SK-N-SH treated with all-trans-retinoic acid at 6 μM for 48 hours (cell line): Measurements from ENCODE around the gene CRYBG1.

ENCODE experiments used
- ATAC-seq: fragments of 200-7000 bp; cut with Tn5 transposase; 3 replicates; pipeline ENCODE4 v1.9.1; 2020; ENCODE audit warnings: mild to moderate bottlenecking, moderate library complexity
- ARNTL ChIP-seq: fragments of 450-650 bp; formaldehyde crosslinking; IDR thresholded peaks from 2 replicates; pipeline ENCODE4 v1.5.0; 2020; ENCODE audit warnings: low read depth, mild to moderate bottlenecking, moderate library complexity, borderline replicate concordance
- BACH2 ChIP-seq: fragments of 250-450 bp; sonication (Bioruptor Pico); IDR thresholded peaks from 2 replicates; pipeline ENCODE4 v1.9.0; 2021; ENCODE audit warnings: mild to moderate bottlenecking, borderline replicate concordance
- CSDC2 ChIP-seq: fragments of 250-450 bp; sonication (Bioruptor Pico); IDR thresholded peaks from 2 replicates; pipeline ENCODE4 v1.5.0; 2020; ENCODE audit warnings: mild to moderate bottlenecking, moderate library complexity
- ESRRG ChIP-seq: fragments of 250-450 bp; sonication (Bioruptor Pico); IDR thresholded peaks from 2 replicates; pipeline ENCODE4 v1.6.1; 2021; ENCODE audit warnings: mild to moderate bottlenecking
- GLIS3 ChIP-seq: fragments of 250-450 bp; sonication (Bioruptor Pico); IDR thresholded peaks from 2 replicates; pipeline ENCODE4 v1.5.0; 2020; ENCODE audit warnings: mild to moderate bottlenecking, moderate library complexity
- ISL1 ChIP-seq: fragments of 250-450 bp; sonication (Bioruptor Pico); IDR thresholded peaks from 2 replicates; pipeline ENCODE4 v2.1.2; 2022; ENCODE audit warnings: mild to moderate bottlenecking, moderate library complexity
- OSR1 ChIP-seq: fragments of 250-450 bp; sonication (Bioruptor Pico); IDR thresholded peaks from 2 replicates; pipeline ENCODE4 v1.8.0; 2022; ENCODE audit warnings: moderate library complexity, mild to moderate bottlenecking, inconsistent platforms
- PPARA ChIP-seq: fragments of 250-450 bp; sonication (Bioruptor Pico); IDR thresholded peaks from 2 replicates; pipeline ENCODE4 v1.5.0; 2020; ENCODE audit warnings: mild to moderate bottlenecking, borderline replicate concordance
- RARB ChIP-seq: fragments of 250-450 bp; sonication (Bioruptor Pico); IDR thresholded peaks from 2 replicates; pipeline ENCODE4 v1.8.0; 2021; ENCODE audit warnings: mild to moderate bottlenecking, moderate library complexity
- SNAI2 ChIP-seq: fragments of 250-450 bp; sonication (Bioruptor Pico); IDR thresholded peaks from 2 replicates; pipeline ENCODE4 v1.5.0; 2020; ENCODE audit warnings: mild to moderate bottlenecking, moderate library complexity
- TCF4 ChIP-seq: fragments of 250-450 bp; sonication (Bioruptor Pico); IDR thresholded peaks from 2 replicates; pipeline ENCODE4 v1.8.0; 2021; ENCODE audit warnings: mild to moderate bottlenecking, moderate library complexity, borderline replicate concordance
- TOX ChIP-seq: fragments of 250-450 bp; sonication (Bioruptor Pico); IDR thresholded peaks from 2 replicates; pipeline ENCODE4 v1.8.0; 2021; ENCODE audit warnings: mild to moderate bottlenecking, moderate library complexity, borderline replicate concordance
- ZC3H10 ChIP-seq: fragments of 250-450 bp; sonication (Bioruptor Pico); IDR thresholded peaks from 2 replicates; pipeline ENCODE4 v1.5.1; 2021; ENCODE audit warnings: mild to moderate bottlenecking, moderate library complexity
- ZFP3 ChIP-seq: fragments of 250-450 bp; sonication (Bioruptor Pico); IDR thresholded peaks from 2 replicates; pipeline ENCODE4 v1.5.0; 2020; ENCODE audit warnings: mild to moderate bottlenecking, moderate library complexity
- ZFP30 ChIP-seq: fragments of 450-650 bp; formaldehyde crosslinking; IDR thresholded peaks from 2 replicates; pipeline ENCODE4 v1.5.0; 2022; ENCODE audit warnings: mild to moderate bottlenecking, moderate library complexity
- ZNF565 ChIP-seq: fragments of 450-650 bp; formaldehyde crosslinking; conservative IDR thresholded peaks from 2 replicates; pipeline ENCODE4 v1.5.0; 2020; ENCODE audit warnings: low read depth, mild to moderate bottlenecking, moderate library complexity
- ZNF70 ChIP-seq: fragments of 450-650 bp; formaldehyde crosslinking; IDR thresholded peaks from 2 replicates; pipeline ENCODE4 v1.5.0; 2020; ENCODE audit warnings: mild to moderate bottlenecking, moderate library complexity
- ZNF8 ChIP-seq: fragments of 450-650 bp; formaldehyde crosslinking; IDR thresholded peaks from 2 replicates; pipeline ENCODE4 v1.5.0; 2020; ENCODE audit warnings: mild to moderate bottlenecking, moderate library complexity
- TF ChIP-seq, protein P1 (sequence below): fragments of 250-450 bp; sonication (Bioruptor Pico); IDR thresholded peaks from 2 replicates; pipeline ENCODE4 v1.5.1; 2020; ENCODE audit warnings: low read depth, mild to moderate bottlenecking, moderate library complexity
- TF ChIP-seq, protein P2 (sequence below): fragments of 250-450 bp; sonication (Bioruptor Pico); IDR thresholded peaks from 2 replicates; pipeline ENCODE4 v1.8.0; 2021; ENCODE audit warnings: low read depth, mild to moderate bottlenecking, moderate library complexity, borderline replicate concordance
- TF ChIP-seq, protein P3 (sequence below): fragments of 250-450 bp; sonication (Bioruptor Pico); IDR thresholded peaks from 2 replicates; pipeline ENCODE4 v1.5.1; 2021; ENCODE audit warnings: mild to moderate bottlenecking, moderate library complexity
- TF ChIP-seq, protein P4 (sequence below): fragments of 250-450 bp; sonication (Bioruptor Pico); IDR thresholded peaks from 2 replicates; pipeline ENCODE4 v1.8.0; 2020; ENCODE audit warnings: mild to moderate bottlenecking, moderate library complexity, borderline replicate concordance
- TF ChIP-seq, protein P5 (sequence below): fragments of 250-450 bp; sonication (Bioruptor Pico); IDR thresholded peaks from 2 replicates; pipeline ENCODE4 v1.5.0; 2020; ENCODE audit warnings: mild to moderate bottlenecking, moderate library complexity

Gene CRYBG1

DNA sequence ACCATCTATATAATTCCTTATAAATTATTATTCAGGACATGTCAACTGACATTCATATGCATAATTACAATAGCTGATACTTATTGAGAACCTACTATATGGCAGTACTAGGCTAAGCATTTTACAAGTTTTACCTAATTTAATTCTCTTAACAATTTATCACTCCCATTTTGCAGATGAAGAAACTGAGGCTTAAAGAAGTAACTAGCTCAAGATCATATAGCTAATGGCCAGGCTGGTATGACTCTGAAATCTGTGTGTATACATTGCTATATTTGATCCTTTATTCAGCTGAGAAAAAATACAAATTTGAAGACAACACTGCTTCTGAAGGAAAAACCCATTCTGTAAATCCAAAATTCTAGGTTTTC is 85.0 kb downstream of the CRYBG1 start:
- no peak for TF ChIP-seq RARB (CRISPR knock-in tag)
- TF ChIP-seq TOX = no peak
- TF ChIP-seq TCF4 (CRISPR knock-in tag) = no peak
- no peak for TF ChIP-seq GLIS3 (CRISPR knock-in tag)
- TF ChIP-seq CSDC2 (CRISPR knock-in tag) = no peak
- TF ChIP-seq, protein P1, sequence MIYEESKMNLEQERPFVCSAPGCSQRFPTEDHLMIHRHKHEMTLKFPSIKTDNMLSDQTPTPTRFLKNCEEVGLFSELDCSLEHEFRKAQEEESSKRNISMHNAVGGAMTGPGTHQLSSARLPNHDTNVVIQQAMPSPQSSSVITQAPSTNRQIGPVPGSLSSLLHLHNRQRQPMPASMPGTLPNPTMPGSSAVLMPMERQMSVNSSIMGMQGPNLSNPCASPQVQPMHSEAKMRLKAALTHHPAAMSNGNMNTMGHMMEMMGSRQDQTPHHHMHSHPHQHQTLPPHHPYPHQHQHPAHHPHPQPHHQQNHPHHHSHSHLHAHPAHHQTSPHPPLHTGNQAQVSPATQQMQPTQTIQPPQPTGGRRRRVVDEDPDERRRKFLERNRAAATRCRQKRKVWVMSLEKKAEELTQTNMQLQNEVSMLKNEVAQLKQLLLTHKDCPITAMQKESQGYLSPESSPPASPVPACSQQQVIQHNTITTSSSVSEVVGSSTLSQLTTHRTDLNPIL (CRISPR knock-in tag) = no peak
- TF ChIP-seq ZFP30 (CRISPR knock-in tag) = no peak
- no peak for TF ChIP-seq ZNF70 (CRISPR knock-in tag)
- ATAC-seq = no peak

DNA sequence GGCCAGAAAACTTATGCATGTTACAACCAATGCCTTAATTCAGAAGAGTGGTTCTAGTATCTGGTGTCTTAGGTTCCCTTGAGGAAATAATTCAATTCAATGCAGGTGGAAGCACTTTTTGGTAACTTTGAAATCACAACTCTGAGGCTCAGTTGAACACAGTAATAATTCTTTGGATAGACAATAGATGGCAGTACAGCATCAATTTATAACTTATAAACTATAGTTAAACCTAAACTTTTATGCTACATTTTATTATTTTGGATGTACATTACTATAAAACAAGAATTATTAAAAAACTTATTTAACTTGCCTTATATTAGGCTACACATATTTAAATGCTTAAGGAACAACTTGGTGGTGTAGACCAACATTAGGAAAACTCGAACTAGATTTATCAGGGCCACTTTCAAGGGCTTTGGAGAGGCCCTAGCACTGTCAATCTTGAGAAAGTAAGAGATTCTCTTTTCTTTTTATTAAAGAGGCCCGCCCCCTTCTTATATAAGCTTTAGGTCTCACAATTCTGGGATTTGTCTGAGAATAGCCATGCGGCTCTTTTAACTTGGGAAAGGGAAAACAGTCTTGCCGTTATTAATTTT is 85.9 kb downstream of the CRYBG1 start:
- ATAC-seq = peak; percentile 71; the same call in 2 of the 3 replicates
- TF ChIP-seq ZFP3 (no peak), TCF4 (CRISPR knock-in tag) (no peak), SNAI2 (CRISPR knock-in tag) (no peak), ZNF565 (CRISPR knock-in tag) (no peak), ZNF8 (CRISPR knock-in tag) (no peak), ARNTL (CRISPR knock-in tag) (no peak), ESRRG (no peak), ZNF70 (CRISPR knock-in tag) (no peak), OSR1 (CRISPR knock-in tag) (no peak), ZC3H10 (no peak), CSDC2 (CRISPR knock-in tag) (no peak), RARB (CRISPR knock-in tag) (no peak)
- TF ChIP-seq, protein P2, sequence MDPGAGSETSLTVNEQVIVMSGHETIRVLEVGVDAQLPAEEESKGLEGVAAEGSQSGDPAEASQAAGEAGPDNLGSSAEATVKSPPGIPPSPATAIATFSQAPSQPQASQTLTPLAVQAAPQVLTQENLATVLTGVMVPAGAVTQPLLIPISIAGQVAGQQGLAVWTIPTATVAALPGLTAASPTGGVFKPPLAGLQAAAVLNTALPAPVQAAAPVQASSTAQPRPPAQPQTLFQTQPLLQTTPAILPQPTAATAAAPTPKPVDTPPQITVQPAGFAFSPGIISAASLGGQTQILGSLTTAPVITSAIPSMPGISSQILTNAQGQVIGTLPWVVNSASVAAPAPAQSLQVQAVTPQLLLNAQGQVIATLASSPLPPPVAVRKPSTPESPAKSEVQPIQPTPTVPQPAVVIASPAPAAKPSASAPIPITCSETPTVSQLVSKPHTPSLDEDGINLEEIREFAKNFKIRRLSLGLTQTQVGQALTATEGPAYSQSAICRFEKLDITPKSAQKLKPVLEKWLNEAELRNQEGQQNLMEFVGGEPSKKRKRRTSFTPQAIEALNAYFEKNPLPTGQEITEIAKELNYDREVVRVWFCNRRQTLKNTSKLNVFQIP (CRISPR knock-in tag) = no peak
- TF ChIP-seq, protein P1 (CRISPR knock-in tag) = no peak
- TF ChIP-seq, protein P3, sequence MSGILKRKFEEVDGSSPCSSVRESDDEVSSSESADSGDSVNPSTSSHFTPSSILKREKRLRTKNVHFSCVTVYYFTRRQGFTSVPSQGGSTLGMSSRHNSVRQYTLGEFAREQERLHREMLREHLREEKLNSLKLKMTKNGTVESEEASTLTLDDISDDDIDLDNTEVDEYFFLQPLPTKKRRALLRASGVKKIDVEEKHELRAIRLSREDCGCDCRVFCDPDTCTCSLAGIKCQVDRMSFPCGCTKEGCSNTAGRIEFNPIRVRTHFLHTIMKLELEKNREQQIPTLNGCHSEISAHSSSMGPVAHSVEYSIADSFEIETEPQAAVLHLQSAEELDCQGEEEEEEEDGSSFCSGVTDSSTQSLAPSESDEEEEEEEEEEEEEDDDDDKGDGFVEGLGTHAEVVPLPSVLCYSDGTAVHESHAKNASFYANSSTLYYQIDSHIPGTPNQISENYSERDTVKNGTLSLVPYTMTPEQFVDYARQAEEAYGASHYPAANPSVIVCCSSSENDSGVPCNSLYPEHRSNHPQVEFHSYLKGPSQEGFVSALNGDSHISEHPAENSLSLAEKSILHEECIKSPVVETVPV (CRISPR knock-in tag) = no peak
- TF ChIP-seq, protein P4, sequence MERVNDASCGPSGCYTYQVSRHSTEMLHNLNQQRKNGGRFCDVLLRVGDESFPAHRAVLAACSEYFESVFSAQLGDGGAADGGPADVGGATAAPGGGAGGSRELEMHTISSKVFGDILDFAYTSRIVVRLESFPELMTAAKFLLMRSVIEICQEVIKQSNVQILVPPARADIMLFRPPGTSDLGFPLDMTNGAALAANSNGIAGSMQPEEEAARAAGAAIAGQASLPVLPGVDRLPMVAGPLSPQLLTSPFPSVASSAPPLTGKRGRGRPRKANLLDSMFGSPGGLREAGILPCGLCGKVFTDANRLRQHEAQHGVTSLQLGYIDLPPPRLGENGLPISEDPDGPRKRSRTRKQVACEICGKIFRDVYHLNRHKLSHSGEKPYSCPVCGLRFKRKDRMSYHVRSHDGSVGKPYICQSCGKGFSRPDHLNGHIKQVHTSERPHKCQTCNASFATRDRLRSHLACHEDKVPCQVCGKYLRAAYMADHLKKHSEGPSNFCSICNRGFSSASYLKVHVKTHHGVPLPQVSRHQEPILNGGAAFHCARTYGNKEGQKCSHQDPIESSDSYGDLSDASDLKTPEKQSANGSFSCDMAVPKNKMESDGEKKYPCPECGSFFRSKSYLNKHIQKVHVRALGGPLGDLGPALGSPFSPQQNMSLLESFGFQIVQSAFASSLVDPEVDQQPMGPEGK (CRISPR knock-in tag) = no peak
- TF ChIP-seq, protein P5, sequence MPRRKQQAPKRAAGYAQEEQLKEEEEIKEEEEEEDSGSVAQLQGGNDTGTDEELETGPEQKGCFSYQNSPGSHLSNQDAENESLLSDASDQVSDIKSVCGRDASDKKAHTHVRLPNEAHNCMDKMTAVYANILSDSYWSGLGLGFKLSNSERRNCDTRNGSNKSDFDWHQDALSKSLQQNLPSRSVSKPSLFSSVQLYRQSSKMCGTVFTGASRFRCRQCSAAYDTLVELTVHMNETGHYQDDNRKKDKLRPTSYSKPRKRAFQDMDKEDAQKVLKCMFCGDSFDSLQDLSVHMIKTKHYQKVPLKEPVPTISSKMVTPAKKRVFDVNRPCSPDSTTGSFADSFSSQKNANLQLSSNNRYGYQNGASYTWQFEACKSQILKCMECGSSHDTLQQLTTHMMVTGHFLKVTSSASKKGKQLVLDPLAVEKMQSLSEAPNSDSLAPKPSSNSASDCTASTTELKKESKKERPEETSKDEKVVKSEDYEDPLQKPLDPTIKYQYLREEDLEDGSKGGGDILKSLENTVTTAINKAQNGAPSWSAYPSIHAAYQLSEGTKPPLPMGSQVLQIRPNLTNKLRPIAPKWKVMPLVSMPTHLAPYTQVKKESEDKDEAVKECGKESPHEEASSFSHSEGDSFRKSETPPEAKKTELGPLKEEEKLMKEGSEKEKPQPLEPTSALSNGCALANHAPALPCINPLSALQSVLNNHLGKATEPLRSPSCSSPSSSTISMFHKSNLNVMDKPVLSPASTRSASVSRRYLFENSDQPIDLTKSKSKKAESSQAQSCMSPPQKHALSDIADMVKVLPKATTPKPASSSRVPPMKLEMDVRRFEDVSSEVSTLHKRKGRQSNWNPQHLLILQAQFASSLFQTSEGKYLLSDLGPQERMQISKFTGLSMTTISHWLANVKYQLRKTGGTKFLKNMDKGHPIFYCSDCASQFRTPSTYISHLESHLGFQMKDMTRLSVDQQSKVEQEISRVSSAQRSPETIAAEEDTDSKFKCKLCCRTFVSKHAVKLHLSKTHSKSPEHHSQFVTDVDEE = no peak

DNA sequence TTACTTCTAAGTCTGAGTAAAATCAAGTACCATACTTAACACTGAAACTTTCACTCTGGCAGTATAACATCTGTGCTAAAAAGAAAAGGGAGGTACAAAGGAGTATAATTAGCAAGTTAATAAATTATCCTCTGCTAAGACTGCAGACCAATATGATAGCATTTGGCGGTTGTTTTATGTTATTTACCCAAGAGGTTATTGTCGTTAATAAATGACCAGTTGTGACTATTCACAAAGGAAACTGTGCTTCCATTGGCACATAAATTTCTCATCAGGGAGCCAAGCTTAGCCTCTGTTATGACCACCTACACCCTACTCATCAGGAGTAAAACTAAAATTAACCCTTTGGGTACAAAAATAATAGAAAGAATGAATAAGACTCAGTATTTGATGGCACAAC is 86.5 kb downstream of the CRYBG1 start:
- no peak for ATAC-seq
- TF ChIP-seq ARNTL (CRISPR knock-in tag) (no peak), GLIS3 (CRISPR knock-in tag) (no peak), TOX (no peak), ZNF8 (CRISPR knock-in tag) (no peak), ISL1 (CRISPR knock-in tag) (no peak), ZNF70 (CRISPR knock-in tag) (no peak), ZC3H10 (no peak), OSR1 (CRISPR knock-in tag) (no peak), SNAI2 (CRISPR knock-in tag) (no peak), BACH2 (no peak), PPARA (CRISPR knock-in tag) (no peak), TCF4 (CRISPR knock-in tag) (no peak)
- TF ChIP-seq, protein P1 (CRISPR knock-in tag) = no peak
- TF ChIP-seq, protein P4 (CRISPR knock-in tag) = no peak
